IMR-90 (cell line): ENCODE data around the gene TAF4. TPM values are rescaled to one million over a fixed set of nuclear protein-coding genes. Genes with fewer than 3 reads are reported as not detected.

Experiments
- ATAC-seq: fragments of 200-7000 bp; cut with Tn5 transposase; 2 replicates; pipeline ENCODE4 v1.9.1; 2020; ENCODE audit warnings: low read depth, mild to moderate bottlenecking, moderate library complexity
- BruUV-seq: library from RNA; stranded (reverse); fragments of 400-500 nt; replicated peaks from 2 replicates; lab custom pipeline; 2021; lab: Mats Ljungman, UMichigan
- CTCF ChIA-PET: fragments of 300-600 bp; formaldehyde crosslinking; extraction: SDS; loops from one replicate; lab custom pipeline; 2021; ENCODE audit warnings: antibody characterized with exemption; lab: Yijun Ruan, JAX
- POLR2A ChIA-PET: fragments of 300-600 bp; sonication (Branson Sonifier 250); formaldehyde crosslinking; loops from one replicate; lab custom pipeline; 2022; ENCODE audit warnings: antibody characterized with exemption; ENCODE audit not compliant: unreplicated experiment; lab: Charles Lee
- DNase-seq: peaks from one replicate; pipeline ENCODE4 v3.0.0; 2013
- H2AFZ ChIP-seq: replicated peaks from 2 replicates; pipeline ENCODE3; 2013; ENCODE audit warnings: low read length, mild to moderate bottlenecking; ENCODE audit not compliant: poor library complexity
- H2AK5ac ChIP-seq: 2 replicates; pipeline ENCODE4 v1.6.1; 2013; ENCODE audit warnings: low read depth, low read length, inconsistent platforms
- H2AK9ac ChIP-seq: replicated peaks from 2 replicates; pipeline ENCODE3; 2013; ENCODE audit warnings: mild to moderate bottlenecking, low read depth, low read length, moderate library complexity; ENCODE audit not compliant: poor library complexity
- H2BK120ac ChIP-seq: 2 replicates; pipeline ENCODE4 v1.6.1; 2013; ENCODE audit warnings: low read depth, low read length, inconsistent platforms
- H2BK15ac ChIP-seq: 3 replicates; pipeline ENCODE4 v1.6.1; 2013; ENCODE audit warnings: low read depth, low read length, inconsistent platforms
- H2BK20ac ChIP-seq: 2 replicates; pipeline ENCODE4 v1.6.1; 2013; ENCODE audit warnings: low read depth, mild to moderate bottlenecking, inconsistent platforms, low read length, moderate library complexity
- H2BK5ac ChIP-seq: 2 replicates; pipeline ENCODE4 v1.6.1; 2013; ENCODE audit warnings: mild to moderate bottlenecking, low read depth, low read length, inconsistent platforms; ENCODE audit not compliant: poor library complexity, severe bottlenecking
- H3K14ac ChIP-seq: replicated peaks from 2 replicates; pipeline ENCODE4 v1.6.1; 2013; ENCODE audit warnings: low read depth, low read length, inconsistent platforms
- H3K18ac ChIP-seq: 2 replicates; pipeline ENCODE4 v1.6.1; 2013; ENCODE audit warnings: low read depth, low read length, control low read depth
- H3K23ac ChIP-seq: 2 replicates; pipeline ENCODE4 v1.6.1; 2013; ENCODE audit warnings: low read depth, low read length, inconsistent platforms
- H3K27ac ChIP-seq: 2 replicates; pipeline ENCODE4 v1.5.1; 2013; ENCODE audit warnings: mild to moderate bottlenecking, control low read depth, low read length; ENCODE audit not compliant: insufficient read depth
- H3K27me3 ChIP-seq: 2 replicates; pipeline ENCODE4 v1.6.1; 2013; ENCODE audit warnings: low read length; ENCODE audit not compliant: control insufficient read depth, insufficient read depth
- H3K36me3 ChIP-seq: 2 replicates; pipeline ENCODE4 v1.6.1; 2013; ENCODE audit warnings: low read length, mixed read lengths; ENCODE audit not compliant: control insufficient read depth, insufficient read depth
- H3K4ac ChIP-seq: 2 replicates; pipeline ENCODE4 v1.6.1; 2013; ENCODE audit warnings: low read depth, low read length, inconsistent platforms
- H3K4me1 ChIP-seq: 2 replicates; pipeline ENCODE4 v1.6.1; 2013; ENCODE audit warnings: low read length, mixed read lengths; ENCODE audit not compliant: control insufficient read depth, insufficient read depth
- H3K4me2 ChIP-seq: 2 replicates; pipeline ENCODE4 v1.6.1; 2013; ENCODE audit warnings: low read depth, mild to moderate bottlenecking, control low read depth, low read length, moderate library complexity
- H3K4me3 ChIP-seq: 2 replicates; pipeline ENCODE4 v1.5.1; 2013; ENCODE audit warnings: low read depth, mild to moderate bottlenecking, control low read depth, low read length, moderate library complexity; ENCODE audit not compliant: insufficient read depth
- H3K56ac ChIP-seq: 2 replicates; pipeline ENCODE4 v1.6.1; 2013; ENCODE audit warnings: low read length, inconsistent platforms; ENCODE audit not compliant: insufficient read depth; ENCODE audit errors: extremely low read depth
- H3K79me1 ChIP-seq, 2 experiments: 2 replicates each; pipeline ENCODE4 v1.6.1; 2013; ENCODE audit warnings: low read length in 2 of 2, inconsistent platforms in 1 of 2, low read depth in 1 of 2
- H3K9ac ChIP-seq: 2 replicates; pipeline ENCODE4 v1.6.1; 2013; ENCODE audit warnings: low read depth, low read length, control low read depth
- H3K9me1 ChIP-seq: 2 replicates; pipeline ENCODE4 v1.6.1; 2013; ENCODE audit warnings: low read length, inconsistent platforms; ENCODE audit not compliant: insufficient read depth
- H3K9me3 ChIP-seq: 2 replicates; pipeline ENCODE4 v1.6.1; 2013; ENCODE audit warnings: low read length; ENCODE audit not compliant: control insufficient read depth, insufficient read depth
- H4K20me1 ChIP-seq: 2 replicates; pipeline ENCODE4 v1.6.1; 2013; ENCODE audit warnings: low read length, inconsistent platforms; ENCODE audit not compliant: insufficient read depth
- H4K5ac ChIP-seq: 2 replicates; pipeline ENCODE4 v1.6.1; 2013; ENCODE audit warnings: mild to moderate bottlenecking, low read depth, low read length, control low read depth
- H4K8ac ChIP-seq, 2 experiments: 2 replicates each; pipeline ENCODE4 v1.6.1; 2013; ENCODE audit warnings: low read depth in 2 of 2, low read length in 2 of 2, control low read depth in 1 of 2, inconsistent platforms in 1 of 2
- H4K91ac ChIP-seq: 2 replicates; pipeline ENCODE4 v1.6.1; 2013; ENCODE audit warnings: low read depth, low read length, inconsistent platforms; ENCODE audit not compliant: insufficient read depth
- BHLHE40 ChIP-seq: fragments of 150-350 bp; IDR thresholded peaks from 2 replicates; pipeline ENCODE4 v1.6.1; 2016; ENCODE audit warnings: mild to moderate bottlenecking, low read depth, low read length
- CEBPB ChIP-seq: IDR thresholded peaks from 2 replicates; pipeline ENCODE4 v1.6.1; 2012; ENCODE audit warnings: low read depth, low read length, improper control_type of control experiment
- CHD1 ChIP-seq: IDR thresholded peaks from 2 replicates; pipeline ENCODE4 v1.6.1; 2012; ENCODE audit warnings: low read depth, low read length, improper control_type of control experiment
- FOS ChIP-seq: fragments of 150-350 bp; IDR thresholded peaks from 2 replicates; pipeline ENCODE4 v1.6.1; 2016; ENCODE audit warnings: low read depth, low read length
- MAFK ChIP-seq: IDR thresholded peaks from 2 replicates; pipeline ENCODE4 v1.6.1; 2012; ENCODE audit warnings: low read depth, low read length, improper control_type of control experiment
- MAZ ChIP-seq: IDR thresholded peaks from 2 replicates; pipeline ENCODE4 v1.6.1; 2012; ENCODE audit warnings: low read depth, mild to moderate bottlenecking, low read length, improper control_type of control experiment, moderate library complexity, borderline replicate concordance
- MXI1 ChIP-seq: IDR thresholded peaks from 2 replicates; pipeline ENCODE4 v1.6.1; 2012; ENCODE audit warnings: low read depth, mild to moderate bottlenecking, low read length, moderate library complexity, borderline replicate concordance
- NFE2L2 ChIP-seq: fragments of 150-350 bp; IDR thresholded peaks from 2 replicates; pipeline ENCODE4 v1.6.1; 2016; ENCODE audit warnings: low read depth, mild to moderate bottlenecking, low read length
- POLR2A ChIP-seq: IDR thresholded peaks from 2 replicates; pipeline ENCODE4 v1.6.1; 2012; ENCODE audit warnings: mild to moderate bottlenecking, low read depth, low read length
- RAD21 ChIP-seq: IDR thresholded peaks from 2 replicates; pipeline ENCODE4 v1.6.1; 2012; ENCODE audit warnings: low read length, improper control_type of control experiment
- RFX5 ChIP-seq: IDR thresholded peaks from 2 replicates; pipeline ENCODE4 v1.8.0; 2012; ENCODE audit warnings: low read depth, mild to moderate bottlenecking, low read length, moderate library complexity
- WGBS, 2 experiments: methylation state at CpG; one replicate each; pipeline versions ENCODE4 v1.1.5 to v1.1.7; 2013; ENCODE audit warnings: missing lambda C conversion rate in 2 of 2; ENCODE audit not compliant: insufficient read length in 1 of 2; ENCODE audit errors: extremely low coverage in 2 of 2; 5-methylcytosine and 5-hydroxymethylcytosine counted together
- dilution Hi-C: fragments of 300-500 bp; cut with HindIII; formaldehyde crosslinking; loops from one replicate; pipeline ENCODE4 v1.14.3; 2018; ENCODE audit warnings: low sequenced_read_pairs; ENCODE audit not compliant: unreplicated experiment
- in situ Hi-C: fragments of 300-500 bp; cut with MboI; formaldehyde crosslinking; loops from 3 replicates; pipeline ENCODE4 v1.14.3; 2019; ENCODE audit warnings: low sequenced_read_pairs, inconsistent platforms, mixed read lengths
- intact Hi-C: fragments of 100-400 bp; cut with micrococcal nuclease; formaldehyde crosslinking; loops from 2 replicates; pipeline ENCODE4 v1.10.0; 2022
- polyA plus RNA-seq, 3 experiments: library from polyadenylated mRNA; depleted of rRNA; stranded (reverse); fragments of >200 nt; gene quantifications; 2 replicates each; pipeline ENCODE4 v1.2.3, GENCODE V29; 2012; ENCODE audit warnings: low replicate concordance in 1 of 3
- total RNA-seq: library from RNA; depleted of rRNA; stranded (reverse); fragments of >200 nt; gene quantifications from 2 replicates; pipeline ENCODE4 v1.2.3, GENCODE V29; 2012
- TF ChIP-seq, protein P1 (sequence below): conservative IDR thresholded peaks from 2 replicates; pipeline ENCODE4 v1.5.1; 2012; ENCODE audit warnings: mild to moderate bottlenecking, low read depth, low read length, improper control_type of control experiment
- TF ChIP-seq, protein P2 (sequence below): fragments of 150-350 bp; IDR thresholded peaks from 2 replicates; pipeline ENCODE4 v1.6.1; 2016; ENCODE audit warnings: low read depth, mild to moderate bottlenecking, low read length, moderate library complexity, borderline replicate concordance

TAF4 gene
- total and polyA plus RNA-seq, 2 of the 4 experiments (the other 2 are of a cell fraction) = 1.4 to 5.1 TPM

DNA sequence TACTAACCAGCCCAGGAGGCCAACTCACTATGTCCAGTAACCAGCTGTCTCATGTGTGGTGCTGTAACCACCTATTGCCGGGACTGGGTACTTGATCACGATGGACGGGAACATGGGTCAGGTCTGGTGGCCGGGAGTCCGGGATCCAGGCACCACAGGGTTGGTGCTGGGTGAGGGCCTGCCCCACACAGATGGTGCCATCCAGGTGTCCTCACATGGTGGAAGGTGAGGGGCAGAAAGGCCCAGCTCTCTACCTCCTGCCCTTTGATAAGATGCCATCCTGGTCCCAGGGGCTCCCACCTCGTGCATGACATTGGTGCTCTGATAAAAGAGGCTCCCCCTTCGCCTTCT is 116.3 kb downstream of the TAF4 start:
- BruUV-seq = no TSS peak
- Histone ChIP-seq H2BK5ac (no peak overlapping the region), H2AK9ac (no peak overlapping the region), H3K56ac (no peak overlapping the region), H2AFZ (no peak overlapping the region), H4K91ac (no peak overlapping the region), H3K4me3 (no peak overlapping the region), H3K9me3 (peaks cover 3% of the 10 kb centered on the region; the same call in 1 of the 2 replicates), H3K14ac (no peak overlapping the region), H3K9ac (no peak overlapping the region), H3K4ac (no peak overlapping the region), H3K18ac (no peak overlapping the region), H3K23ac (no peak overlapping the region), H2BK120ac (no peak overlapping the region), H4K5ac (no peak overlapping the region), H4K8ac (no peak overlapping the region), H2BK20ac (no peak overlapping the region), H3K9me1 (no peaks in the 10 kb centered on the region), H2BK15ac (no peak overlapping the region), H3K36me3 (no peaks in the 10 kb centered on the region), H3K27me3 (peaks cover 5% of the 10 kb centered on the region; the same call in 1 of the 2 replicates), H3K27ac (no peak overlapping the region), H4K20me1 (no peaks in the 10 kb centered on the region), H3K4me1 (no peaks in the 10 kb centered on the region), H2AK5ac (no peak overlapping the region), H3K79me1 (no peaks in the 10 kb centered on the region), H3K4me2 (no peak overlapping the region)
- ATAC-seq (no peak), DNase-seq (no peak)
- TF ChIP-seq RFX5 = no peak
- TF ChIP-seq, protein P1, sequence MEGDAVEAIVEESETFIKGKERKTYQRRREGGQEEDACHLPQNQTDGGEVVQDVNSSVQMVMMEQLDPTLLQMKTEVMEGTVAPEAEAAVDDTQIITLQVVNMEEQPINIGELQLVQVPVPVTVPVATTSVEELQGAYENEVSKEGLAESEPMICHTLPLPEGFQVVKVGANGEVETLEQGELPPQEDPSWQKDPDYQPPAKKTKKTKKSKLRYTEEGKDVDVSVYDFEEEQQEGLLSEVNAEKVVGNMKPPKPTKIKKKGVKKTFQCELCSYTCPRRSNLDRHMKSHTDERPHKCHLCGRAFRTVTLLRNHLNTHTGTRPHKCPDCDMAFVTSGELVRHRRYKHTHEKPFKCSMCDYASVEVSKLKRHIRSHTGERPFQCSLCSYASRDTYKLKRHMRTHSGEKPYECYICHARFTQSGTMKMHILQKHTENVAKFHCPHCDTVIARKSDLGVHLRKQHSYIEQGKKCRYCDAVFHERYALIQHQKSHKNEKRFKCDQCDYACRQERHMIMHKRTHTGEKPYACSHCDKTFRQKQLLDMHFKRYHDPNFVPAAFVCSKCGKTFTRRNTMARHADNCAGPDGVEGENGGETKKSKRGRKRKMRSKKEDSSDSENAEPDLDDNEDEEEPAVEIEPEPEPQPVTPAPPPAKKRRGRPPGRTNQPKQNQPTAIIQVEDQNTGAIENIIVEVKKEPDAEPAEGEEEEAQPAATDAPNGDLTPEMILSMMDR = no peak
- no peak for TF ChIP-seq NFE2L2
- TF ChIP-seq FOS = no peak
- TF ChIP-seq MAZ = no peak
- no peak for TF ChIP-seq RAD21
- TF ChIP-seq, protein P2, sequence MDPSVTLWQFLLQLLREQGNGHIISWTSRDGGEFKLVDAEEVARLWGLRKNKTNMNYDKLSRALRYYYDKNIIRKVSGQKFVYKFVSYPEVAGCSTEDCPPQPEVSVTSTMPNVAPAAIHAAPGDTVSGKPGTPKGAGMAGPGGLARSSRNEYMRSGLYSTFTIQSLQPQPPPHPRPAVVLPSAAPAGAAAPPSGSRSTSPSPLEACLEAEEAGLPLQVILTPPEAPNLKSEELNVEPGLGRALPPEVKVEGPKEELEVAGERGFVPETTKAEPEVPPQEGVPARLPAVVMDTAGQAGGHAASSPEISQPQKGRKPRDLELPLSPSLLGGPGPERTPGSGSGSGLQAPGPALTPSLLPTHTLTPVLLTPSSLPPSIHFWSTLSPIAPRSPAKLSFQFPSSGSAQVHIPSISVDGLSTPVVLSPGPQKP = no peak
- TF ChIP-seq CEBPB = no peak
- no peak for TF ChIP-seq CHD1
- TF ChIP-seq POLR2A = no peak
- no peak for TF ChIP-seq MAFK
- no peak for TF ChIP-seq MXI1
- TF ChIP-seq BHLHE40 = no peak
- dilution Hi-C loops = no loop called here
- intact Hi-C loops = no loop called here
- ChIA-PET POLR2A (no interaction called here), CTCF (no interaction called here)
- in situ Hi-C loops = no loop called here
- 76% methylated on average over 4 of the region's 7 CpGs; no CpG with 5 or more reads in 1 of the 2 experiments for WGBS, 2 experiments
